Embryonic facial prominence (tissue), 1 donor: Measurements from ENCODE around the gene MMRN2.
"Not testable (repeated sequence)": the region's sequence is repeated elsewhere in the genome, so short reads cannot be mapped to it uniquely, and the experiment has no call there.

Source experiments
- DNase-seq: peaks from one replicate; pipeline ENCODE4 v3.0.0-alpha.2; 2016; ENCODE audit errors: extremely low spot score

MMRN2 gene

GRCh38 chr10:86956848-86957448, 467 bp downstream of the MMRN2 start:
- DNase-seq: no peak

DNA sequence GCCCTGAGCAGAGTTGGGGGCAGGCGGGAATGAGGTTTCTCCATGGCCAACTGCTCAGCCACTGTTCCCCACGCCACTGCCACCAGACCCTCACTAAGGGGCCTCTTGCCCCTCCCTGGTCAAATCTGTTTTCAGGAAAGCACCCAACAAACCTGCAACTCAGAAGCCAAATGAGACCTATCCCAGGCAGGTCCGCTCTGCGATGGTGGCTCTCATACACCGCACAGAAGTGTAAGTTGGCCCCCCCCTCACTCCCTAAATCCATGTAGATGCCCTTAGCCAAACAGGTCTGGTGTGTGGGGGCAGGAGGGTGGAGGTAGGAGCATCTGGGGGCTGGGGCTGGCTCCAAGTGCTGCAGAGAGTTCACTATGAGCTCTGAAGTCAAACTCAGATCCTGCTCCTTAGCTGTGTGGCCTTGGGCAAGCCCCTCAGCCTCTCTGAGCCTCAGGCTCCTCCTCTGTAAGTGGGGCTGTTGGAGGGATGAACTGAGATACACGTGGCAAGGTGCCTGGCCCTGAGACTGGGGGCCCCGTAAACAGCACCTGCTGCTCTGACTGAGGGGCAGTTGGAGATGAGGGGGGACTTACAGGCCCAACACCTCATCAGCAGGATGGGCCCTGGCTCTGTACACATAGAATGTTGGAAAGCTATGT, 1.1 kb downstream of the MMRN2 start:
- DNase-seq: no peak

- no peak for DNase-seq
These were observed 1.8 kb downstream of the MMRN2 start for GRCh38 chr10:86955501-86956194.

GRCh38 chr10:86954681-86955500, 2.5 kb downstream of the MMRN2 start:
- no peak for DNase-seq

GRCh38 chr10:86953747-86954680, 3.4 kb downstream of the MMRN2 start:
- DNase-seq: peak; percentile 45

DNA sequence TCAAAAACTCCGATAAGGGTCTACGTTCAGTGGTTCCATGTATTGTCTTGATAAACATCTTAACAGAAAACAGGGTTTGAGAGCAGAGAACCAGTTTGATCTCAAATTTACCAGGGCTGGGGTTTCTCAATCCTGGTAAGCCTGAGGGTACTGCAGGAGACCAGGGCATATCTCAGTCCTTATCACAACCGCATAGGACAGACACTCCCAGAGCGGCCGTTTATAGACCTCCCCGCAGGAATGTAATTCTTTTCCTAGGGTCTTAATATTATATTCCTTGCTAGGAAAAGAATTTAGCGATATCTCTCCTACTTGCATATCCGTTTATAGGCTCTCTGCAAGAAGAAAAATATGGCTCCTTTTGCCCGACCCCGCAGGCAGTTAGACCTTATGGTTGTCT, 4.7 kb downstream of the MMRN2 start:
- DNase-seq: not testable (repeated sequence)

DNA sequence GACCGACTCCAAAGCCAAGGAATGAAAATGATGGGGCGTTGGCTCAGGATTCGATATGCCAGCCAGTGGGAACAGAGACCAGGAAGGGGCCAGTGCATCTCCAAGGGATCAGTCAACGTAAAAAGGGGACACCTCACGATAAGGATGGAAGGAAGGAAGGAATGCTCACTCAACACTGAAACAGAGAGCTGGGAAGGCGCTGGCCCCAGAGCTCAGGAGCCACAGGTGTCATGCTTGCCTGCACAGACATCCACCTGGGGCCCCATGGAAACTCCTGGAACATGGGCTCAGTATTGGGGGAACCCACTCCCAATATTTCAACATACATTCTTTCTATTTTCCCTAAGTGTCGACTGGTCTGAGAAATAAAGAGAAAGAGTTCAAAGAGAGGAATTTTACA, 5.3 kb downstream of the MMRN2 start:
- no peak for DNase-seq

- DNase-seq: no peak
These were observed 6.1 kb downstream of the MMRN2 start for GRCh38 chr10:86951184-86951761.

GRCh38 chr10:86950349-86950748, 7.1 kb downstream of the MMRN2 start:
- DNase-seq: no peak

- DNase-seq: not testable (repeated sequence)
These were observed 9.6 kb downstream of the MMRN2 start for GRCh38 chr10:86947806-86948205.

DNA sequence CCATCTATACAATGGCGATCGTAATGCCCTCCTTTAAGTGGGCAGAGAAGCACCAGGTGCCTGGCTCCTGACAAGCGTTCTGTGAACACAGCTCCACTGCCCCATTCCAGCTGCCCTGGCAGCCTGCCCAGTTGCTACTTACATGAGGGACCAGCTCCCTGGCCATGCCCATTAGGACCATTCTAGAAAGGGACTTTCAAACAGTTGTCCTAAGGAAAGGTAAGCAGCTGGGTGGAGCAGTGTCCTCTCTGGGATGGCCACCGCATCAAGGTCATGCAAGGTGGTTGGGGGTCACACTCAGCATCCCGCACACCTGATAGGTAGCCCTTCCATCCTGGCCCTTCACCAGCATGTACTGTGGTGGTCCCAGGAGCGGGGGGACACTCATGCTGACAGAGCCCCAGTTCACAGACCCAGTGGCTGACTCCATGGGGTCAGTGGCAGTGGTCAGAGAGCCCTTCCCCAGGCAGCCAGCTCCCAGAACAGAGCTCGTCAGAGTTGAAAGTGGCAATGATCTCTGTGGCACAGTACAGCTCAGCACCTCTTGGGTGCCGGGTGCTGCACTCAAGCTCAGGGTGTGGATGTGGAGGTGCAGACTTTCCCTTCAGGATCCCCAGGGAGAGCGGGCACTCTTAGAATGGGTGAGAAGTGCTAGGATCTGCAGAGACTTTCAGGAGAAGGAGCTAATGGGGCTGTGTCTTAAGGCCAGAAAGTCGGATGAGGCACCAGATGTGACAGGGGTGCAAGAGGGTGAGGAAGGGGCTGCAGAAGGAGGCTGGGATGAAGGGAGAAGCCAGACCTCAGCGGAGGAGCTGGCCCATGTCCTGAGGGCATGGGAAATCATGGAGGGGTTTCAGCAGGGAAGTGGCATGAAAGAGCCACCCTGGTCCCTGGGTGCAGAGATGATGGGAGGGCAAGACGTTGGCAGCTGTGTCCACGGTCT, 10.9 kb downstream of the MMRN2 start:
- DNase-seq: no peak

- DNase-seq: no peak
These were observed 11.8 kb downstream of the MMRN2 start for GRCh38 chr10:86945361-86946212.

GRCh38 chr10:86944907-86945306, 12.5 kb downstream of the MMRN2 start:
- DNase-seq: no peak

DNA sequence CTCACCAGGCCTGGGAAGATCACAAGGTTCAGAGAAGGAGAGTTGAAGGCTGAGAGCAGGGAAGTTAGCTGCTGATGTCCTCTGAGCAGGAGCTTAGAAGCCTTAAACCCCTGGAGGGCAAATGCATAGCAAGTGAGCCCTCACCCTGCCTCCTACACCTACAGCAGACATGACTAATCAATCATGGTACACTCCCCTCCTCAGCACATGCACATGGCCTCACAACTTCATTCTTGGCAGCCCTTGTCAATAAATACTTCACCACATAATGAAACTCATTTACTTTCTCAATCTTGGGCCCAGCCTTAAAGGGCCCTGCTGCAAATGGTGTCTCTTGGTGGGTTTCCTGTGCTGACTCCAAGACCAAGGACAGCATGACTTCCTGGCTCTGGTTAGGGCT, 12.9 kb downstream of the MMRN2 start:
- DNase-seq: no peak

DNA sequence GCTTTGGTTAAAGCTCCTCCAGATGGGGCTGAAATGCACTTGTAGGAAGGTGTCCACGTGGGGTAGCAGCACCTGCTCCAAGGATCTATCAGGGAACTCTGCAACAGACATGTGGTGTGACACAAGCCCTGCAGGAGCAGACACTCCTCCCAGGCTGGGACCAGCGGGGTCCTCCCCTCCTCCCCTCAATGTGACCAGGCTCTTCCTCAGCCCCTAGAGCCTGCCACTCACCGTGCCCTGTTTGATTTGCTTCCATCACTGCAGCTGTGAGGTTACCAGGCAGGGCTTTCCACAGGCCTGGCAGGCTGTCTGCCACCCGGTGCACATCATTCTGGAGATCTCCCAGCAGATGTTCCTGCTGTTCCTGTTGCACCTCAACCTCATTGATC, 13.4 kb downstream of the MMRN2 start:
- DNase-seq: no peak

DNA sequence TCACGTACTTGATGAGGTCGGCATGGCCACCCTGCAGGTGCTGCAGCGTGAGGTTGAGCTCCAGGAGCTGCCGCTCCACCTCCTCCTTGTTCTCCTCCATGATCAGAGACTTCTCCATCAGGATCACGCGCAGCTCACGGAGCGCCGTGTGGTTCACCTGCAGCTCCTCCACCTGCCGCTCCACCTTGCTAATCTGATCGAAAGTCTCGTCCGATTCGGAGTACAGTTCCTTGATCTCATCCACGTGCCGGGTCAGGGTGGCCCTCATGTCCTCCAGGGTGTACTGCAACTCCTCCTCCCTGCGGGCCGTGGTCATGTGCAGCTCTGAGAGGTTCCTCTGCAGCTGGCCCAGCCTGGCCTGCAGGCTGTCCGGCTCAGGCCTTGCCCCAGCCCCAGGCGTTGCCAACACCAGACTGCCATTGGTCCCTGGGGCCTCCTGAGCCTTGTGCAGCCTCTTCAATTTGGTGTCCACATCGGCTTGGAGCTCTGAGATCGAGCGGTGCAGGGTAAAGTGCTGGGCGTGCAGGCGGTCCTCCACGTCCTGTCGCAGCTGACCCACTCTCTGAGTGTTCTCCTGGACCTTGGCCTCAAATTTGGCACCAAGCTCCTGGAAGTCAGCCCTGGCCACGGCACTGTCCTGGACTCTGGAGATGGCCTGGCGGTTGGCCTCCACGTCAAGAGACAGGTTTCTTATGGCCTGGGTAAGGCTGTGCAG, 13.9 kb downstream of the MMRN2 start:
- no peak for DNase-seq

- no peak for DNase-seq
These were observed 14.7 kb downstream of the MMRN2 start for GRCh38 chr10:86942441-86943315.
